ENCODE results near the gene CYP26C1.

- TF ChIP-seq EZH2 (IDR thresholded peaks at IDR 0.05; ENCODE audit: insufficient read depth, poor library complexity, severe bottlenecking) (no peak), EZH2phosphoT487 (IDR thresholded peaks at IDR 0.05; ENCODE audit: insufficient read depth, low read depth) (no peak)
These were observed 20.7 kb downstream of the CYP26C1 start for GRCh38 chr10:93081318-93081717.
